ENCODE measurements around the gene UGT1A5. TPM values are rescaled to one million over a fixed set of nuclear protein-coding genes. Genes with fewer than 3 reads are reported as not detected.

The UGT1A5 gene
- total RNA-seq, 1 donor from 2014 or later = not detected

DNA sequence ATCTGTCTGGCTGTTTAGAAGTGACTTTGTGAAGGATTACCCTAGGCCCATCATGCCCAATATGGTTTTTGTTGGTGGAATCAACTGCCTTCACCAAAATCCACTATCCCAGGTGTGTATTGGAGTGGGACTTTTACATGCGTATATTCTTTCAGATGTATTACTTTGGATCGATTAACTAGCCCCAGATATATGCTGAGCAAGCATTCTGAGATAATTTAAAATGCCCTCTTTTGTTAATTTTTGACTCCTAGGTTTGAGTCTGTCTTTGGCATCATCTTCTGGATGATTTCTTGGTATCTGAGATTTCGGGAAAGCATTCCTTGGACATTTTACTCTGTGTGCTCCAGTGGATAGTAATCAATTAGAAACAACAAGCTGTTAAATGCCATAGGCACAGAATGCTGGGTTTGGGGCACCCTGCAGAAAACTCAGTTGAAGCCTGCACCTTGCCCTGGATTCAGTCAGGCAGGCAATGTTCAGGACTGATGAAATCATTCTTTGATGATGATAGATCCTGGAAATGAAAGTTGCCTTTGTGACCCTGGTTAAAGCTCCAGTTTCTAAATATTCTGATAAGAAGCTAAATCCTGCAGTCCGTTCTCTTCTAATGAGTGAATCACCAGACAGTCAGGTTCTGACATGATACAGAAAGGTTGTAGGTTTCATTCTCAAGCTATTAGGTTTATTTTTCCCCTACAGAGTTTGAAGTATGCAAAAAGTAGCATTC is 48.5 kb downstream of the UGT1A5 start:
- intact Hi-C loops (cut with micrococcal nuclease) = no loop called here
- H3K9me3 Mint-ChIP-seq = no peaks in the 10 kb centered on the region
- peaks cover 2% of the 10 kb centered on the region for H3K27me3 Mint-ChIP-seq (ENCODE audit: insufficient read depth)
- no peak overlapping the region for H3K27ac Mint-ChIP-seq
- no peak for DNase-seq (ENCODE audit: low spot score)
- H3K4me1 Mint-ChIP-seq (ENCODE audit: low read depth) = no peaks in the 10 kb centered on the region
- no peak overlapping the region for H3K4me3 Mint-ChIP-seq
- H3K36me3 Mint-ChIP-seq (ENCODE audit: low read depth) = no peaks in the 10 kb centered on the region

DNA sequence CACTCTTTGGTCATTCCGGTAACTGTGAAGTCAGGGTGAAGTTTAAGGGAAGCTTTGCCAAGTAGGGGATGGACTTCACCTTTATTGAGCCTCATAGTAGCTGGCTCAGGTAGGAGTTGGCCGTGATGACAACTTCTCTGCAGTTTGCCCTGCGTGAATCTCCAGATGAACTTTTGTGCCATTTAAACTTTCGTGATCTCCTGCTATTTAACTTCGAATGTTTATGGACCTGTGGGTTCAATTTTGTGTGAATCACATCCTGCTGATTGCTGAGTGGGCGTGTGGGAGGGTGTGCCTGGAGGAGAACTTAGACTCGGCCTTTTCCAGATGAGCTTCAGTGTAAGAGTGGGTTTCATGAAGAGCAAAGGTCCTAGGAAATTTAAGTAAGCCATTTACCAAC is 51.6 kb downstream of the UGT1A5 start:
- no peak for DNase-seq (ENCODE audit: low spot score)
- H3K4me1 Mint-ChIP-seq (ENCODE audit: low read depth) = no peaks in the 10 kb centered on the region
- no peaks in the 10 kb centered on the region for H3K9me3 Mint-ChIP-seq
- H3K36me3 Mint-ChIP-seq (ENCODE audit: low read depth) = no peaks in the 10 kb centered on the region
- H3K27ac Mint-ChIP-seq = no peak overlapping the region
- H3K27me3 Mint-ChIP-seq (ENCODE audit: insufficient read depth) = no peaks in the 10 kb centered on the region
- intact Hi-C loops (cut with micrococcal nuclease) = no loop called here
- H3K4me3 Mint-ChIP-seq = no peak overlapping the region

DNA sequence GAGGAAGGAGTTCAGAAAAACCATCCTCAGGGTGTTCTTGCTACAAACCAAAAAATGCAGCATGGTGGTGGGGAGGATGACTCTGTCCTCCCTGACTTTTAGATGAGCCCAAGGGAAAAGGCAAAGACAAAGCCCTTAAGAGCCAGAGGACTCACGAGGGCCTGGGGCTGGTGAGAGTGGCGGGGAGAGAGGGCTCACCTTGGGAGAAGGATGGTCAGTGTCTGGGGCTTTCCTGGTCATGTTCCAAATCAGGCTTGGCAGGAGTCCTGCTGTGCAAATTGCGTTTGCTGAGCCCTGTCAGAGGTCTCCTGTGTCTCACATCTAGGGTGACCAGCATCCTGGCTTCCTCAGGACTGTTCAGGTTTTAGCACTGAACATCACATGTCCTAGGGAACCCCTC is 52.1 kb downstream of the UGT1A5 start:
- no peak for DNase-seq (ENCODE audit: low spot score)
- Mint-ChIP-seq H3K4me3 (no peak overlapping the region), H3K36me3 (ENCODE audit: low read depth) (no peaks in the 10 kb centered on the region), H3K9me3 (no peaks in the 10 kb centered on the region), H3K27ac (no peak overlapping the region), H3K4me1 (ENCODE audit: low read depth) (no peaks in the 10 kb centered on the region), H3K27me3 (ENCODE audit: insufficient read depth) (no peaks in the 10 kb centered on the region)
- intact Hi-C loops (cut with micrococcal nuclease) = no loop called here

DNA sequence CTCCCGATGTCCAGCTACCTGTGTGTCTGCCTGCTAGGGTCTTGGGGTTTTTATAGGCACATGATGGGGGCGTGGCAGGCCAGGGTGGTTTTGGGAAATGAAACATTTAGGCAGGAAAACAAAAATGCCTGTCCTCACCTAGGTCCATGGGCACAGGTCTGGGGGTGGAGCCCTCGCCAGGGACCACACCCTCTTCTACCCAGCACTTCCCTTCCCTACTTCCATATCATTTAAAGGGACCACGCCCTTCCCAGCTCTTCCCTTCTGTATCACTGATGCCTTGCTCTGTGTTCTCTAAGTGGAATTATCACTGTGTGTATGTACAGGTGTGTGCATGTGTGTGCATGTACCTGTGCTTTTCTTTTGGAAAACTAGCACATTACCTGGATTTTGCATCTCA is 53.7 kb downstream of the UGT1A5 start:
- peaks cover 4% of the 10 kb centered on the region for H3K27me3 Mint-ChIP-seq (ENCODE audit: insufficient read depth)
- intact Hi-C loops (cut with micrococcal nuclease) = no loop called here
- no peak overlapping the region for H3K27ac Mint-ChIP-seq
- H3K9me3 Mint-ChIP-seq = no peaks in the 10 kb centered on the region
- no peak for DNase-seq (ENCODE audit: low spot score)
- no peak overlapping the region for H3K4me3 Mint-ChIP-seq
- no peaks in the 10 kb centered on the region for H3K36me3 Mint-ChIP-seq (ENCODE audit: low read depth)
- H3K4me1 Mint-ChIP-seq (ENCODE audit: low read depth) = no peaks in the 10 kb centered on the region

DNA sequence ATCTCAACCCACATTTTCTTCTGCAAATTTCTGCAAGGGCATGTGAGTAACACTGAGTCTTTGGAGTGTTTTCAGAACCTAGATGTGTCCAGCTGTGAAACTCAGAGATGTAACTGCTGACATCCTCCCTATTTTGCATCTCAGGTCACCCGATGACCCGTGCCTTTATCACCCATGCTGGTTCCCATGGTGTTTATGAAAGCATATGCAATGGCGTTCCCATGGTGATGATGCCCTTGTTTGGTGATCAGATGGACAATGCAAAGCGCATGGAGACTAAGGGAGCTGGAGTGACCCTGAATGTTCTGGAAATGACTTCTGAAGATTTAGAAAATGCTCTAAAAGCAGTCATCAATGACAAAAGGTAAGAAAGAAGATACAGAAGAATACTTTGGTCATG is 55.4 kb downstream of the UGT1A5 start:
- no peaks in the 10 kb centered on the region for H3K36me3 Mint-ChIP-seq (ENCODE audit: low read depth)
- H3K4me3 Mint-ChIP-seq = no peak overlapping the region
- no peak for DNase-seq (ENCODE audit: low spot score)
- H3K27me3 Mint-ChIP-seq (ENCODE audit: insufficient read depth) = peaks cover 4% of the 10 kb centered on the region
- no peaks in the 10 kb centered on the region for H3K4me1 Mint-ChIP-seq (ENCODE audit: low read depth)
- H3K27ac Mint-ChIP-seq = no peak overlapping the region
- no peaks in the 10 kb centered on the region for H3K9me3 Mint-ChIP-seq
- intact Hi-C loops (cut with micrococcal nuclease) = no loop called here

DNA sequence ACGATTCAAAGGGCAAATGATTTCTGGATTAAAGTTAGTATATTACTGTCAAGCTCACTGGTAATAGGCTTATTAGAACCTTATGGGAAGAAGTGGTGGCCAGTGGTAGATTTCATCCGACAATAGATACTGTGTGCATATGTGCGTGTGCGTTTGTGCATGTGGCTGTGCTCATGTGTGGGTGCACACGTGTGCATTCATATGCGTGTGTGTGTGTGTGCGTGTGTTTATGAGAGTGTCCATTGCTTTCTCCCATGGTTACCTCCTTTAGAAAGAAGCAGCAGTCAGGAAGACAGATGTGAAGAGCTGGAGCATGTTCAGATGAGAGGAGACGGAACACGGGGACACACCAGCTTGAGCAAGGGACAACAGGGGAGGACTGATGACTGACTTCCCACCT is 56.6 kb downstream of the UGT1A5 start:
- DNase-seq (ENCODE audit: low spot score) = no peak
- H3K36me3 Mint-ChIP-seq (ENCODE audit: low read depth) = no peaks in the 10 kb centered on the region
- H3K9me3 Mint-ChIP-seq = no peaks in the 10 kb centered on the region
- H3K27me3 Mint-ChIP-seq (ENCODE audit: insufficient read depth) = peaks cover 4% of the 10 kb centered on the region
- H3K27ac Mint-ChIP-seq = no peak overlapping the region
- no peaks in the 10 kb centered on the region for H3K4me1 Mint-ChIP-seq (ENCODE audit: low read depth)
- intact Hi-C loops (cut with micrococcal nuclease) = no loop called here
- H3K4me3 Mint-ChIP-seq = no peak overlapping the region

DNA sequence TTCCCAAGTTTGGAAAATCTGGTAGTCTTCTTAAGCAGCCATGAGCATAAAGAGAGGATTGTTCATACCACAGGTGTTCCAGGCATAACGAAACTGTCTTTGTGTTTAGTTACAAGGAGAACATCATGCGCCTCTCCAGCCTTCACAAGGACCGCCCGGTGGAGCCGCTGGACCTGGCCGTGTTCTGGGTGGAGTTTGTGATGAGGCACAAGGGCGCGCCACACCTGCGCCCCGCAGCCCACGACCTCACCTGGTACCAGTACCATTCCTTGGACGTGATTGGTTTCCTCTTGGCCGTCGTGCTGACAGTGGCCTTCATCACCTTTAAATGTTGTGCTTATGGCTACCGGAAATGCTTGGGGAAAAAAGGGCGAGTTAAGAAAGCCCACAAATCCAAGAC is 59.4 kb downstream of the UGT1A5 start:
- no peak for DNase-seq (ENCODE audit: low spot score)
- intact Hi-C loops (cut with micrococcal nuclease) = no loop called here
- Mint-ChIP-seq H3K9me3 (peaks cover 4% of the 10 kb centered on the region), H3K4me1 (ENCODE audit: low read depth) (no peaks in the 10 kb centered on the region), H3K4me3 (no peak overlapping the region), H3K36me3 (ENCODE audit: low read depth) (no peaks in the 10 kb centered on the region), H3K27me3 (ENCODE audit: insufficient read depth) (peaks cover 4% of the 10 kb centered on the region), H3K27ac (no peak overlapping the region)

DNA sequence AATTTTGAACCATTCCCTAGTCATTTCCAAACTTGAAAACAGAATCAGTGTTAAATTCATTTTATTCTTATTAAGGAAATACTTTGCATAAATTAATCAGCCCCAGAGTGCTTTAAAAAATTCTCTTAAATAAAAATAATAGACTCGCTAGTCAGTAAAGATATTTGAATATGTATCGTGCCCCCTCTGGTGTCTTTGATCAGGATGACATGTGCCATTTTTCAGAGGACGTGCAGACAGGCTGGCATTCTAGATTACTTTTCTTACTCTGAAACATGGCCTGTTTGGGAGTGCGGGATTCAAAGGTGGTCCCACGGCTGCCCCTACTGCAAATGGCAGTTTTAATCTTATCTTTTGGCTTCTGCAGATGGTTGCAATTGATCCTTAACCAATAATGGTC is 59.9 kb downstream of the UGT1A5 start:
- Mint-ChIP-seq H3K4me3 (no peak overlapping the region), H3K27ac (no peak overlapping the region), H3K27me3 (ENCODE audit: insufficient read depth) (peaks cover 4% of the 10 kb centered on the region), H3K36me3 (ENCODE audit: low read depth) (no peaks in the 10 kb centered on the region), H3K9me3 (peaks cover 4% of the 10 kb centered on the region), H3K4me1 (ENCODE audit: low read depth) (no peaks in the 10 kb centered on the region)
- intact Hi-C loops (cut with micrococcal nuclease) = no loop called here
- no peak for DNase-seq (ENCODE audit: low spot score)

DNA sequence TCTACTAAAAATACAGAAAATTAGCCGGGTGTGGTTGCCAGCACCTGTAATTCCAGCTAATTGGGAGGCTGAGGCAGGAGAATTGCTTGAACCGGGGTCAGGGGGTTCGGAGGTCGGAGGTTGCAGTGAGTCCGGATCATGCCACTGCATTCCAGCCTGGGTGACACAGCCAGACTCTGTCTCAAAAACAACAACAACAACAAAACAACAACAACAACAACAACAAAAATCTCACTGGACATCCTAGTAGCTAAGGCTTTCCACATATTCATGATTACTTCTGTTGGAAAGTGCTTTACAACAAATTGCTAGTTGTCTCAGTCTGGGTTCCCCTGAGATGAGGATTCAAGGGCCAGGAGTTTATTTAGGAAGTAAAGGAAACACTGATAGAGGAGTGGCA is 61.1 kb downstream of the UGT1A5 start:
- Mint-ChIP-seq H3K36me3 (ENCODE audit: low read depth) (no peaks in the 10 kb centered on the region), H3K4me1 (ENCODE audit: low read depth) (no peaks in the 10 kb centered on the region), H3K27ac (no peak overlapping the region), H3K27me3 (ENCODE audit: insufficient read depth) (peaks cover 4% of the 10 kb centered on the region), H3K4me3 (no peak overlapping the region), H3K9me3 (peaks cover 4% of the 10 kb centered on the region)
- no peak for DNase-seq (ENCODE audit: low spot score)
- intact Hi-C loops (cut with micrococcal nuclease) = no loop called here

DNA sequence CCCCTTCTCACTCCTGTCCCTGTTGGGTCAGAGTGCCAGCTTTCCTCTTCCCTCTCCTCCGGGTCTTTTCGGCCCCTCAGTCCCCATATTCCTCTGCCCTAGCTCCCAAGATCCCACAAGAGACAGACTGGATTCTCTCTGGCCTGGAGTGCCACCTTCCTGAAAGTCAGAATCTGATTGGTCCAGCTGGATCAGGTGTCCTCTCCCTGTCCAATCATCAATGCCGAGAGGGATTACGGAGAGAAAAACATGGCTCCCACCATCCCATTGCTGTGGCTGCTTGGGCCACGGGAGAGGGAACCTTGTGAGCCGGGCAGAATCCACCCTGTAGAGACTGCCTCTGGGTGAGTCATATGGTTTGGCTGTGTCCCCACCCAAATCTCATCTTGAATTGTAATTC is 62.7 kb downstream of the UGT1A5 start:
- H3K27ac Mint-ChIP-seq = no peak overlapping the region
- H3K27me3 Mint-ChIP-seq (ENCODE audit: insufficient read depth) = peaks cover 8% of the 10 kb centered on the region
- intact Hi-C loops (cut with micrococcal nuclease) = no loop called here
- H3K4me1 Mint-ChIP-seq (ENCODE audit: low read depth) = no peaks in the 10 kb centered on the region
- no peaks in the 10 kb centered on the region for H3K36me3 Mint-ChIP-seq (ENCODE audit: low read depth)
- H3K4me3 Mint-ChIP-seq = no peak overlapping the region
- no peak for DNase-seq (ENCODE audit: low spot score)
- peaks cover 4% of the 10 kb centered on the region for H3K9me3 Mint-ChIP-seq

DNA sequence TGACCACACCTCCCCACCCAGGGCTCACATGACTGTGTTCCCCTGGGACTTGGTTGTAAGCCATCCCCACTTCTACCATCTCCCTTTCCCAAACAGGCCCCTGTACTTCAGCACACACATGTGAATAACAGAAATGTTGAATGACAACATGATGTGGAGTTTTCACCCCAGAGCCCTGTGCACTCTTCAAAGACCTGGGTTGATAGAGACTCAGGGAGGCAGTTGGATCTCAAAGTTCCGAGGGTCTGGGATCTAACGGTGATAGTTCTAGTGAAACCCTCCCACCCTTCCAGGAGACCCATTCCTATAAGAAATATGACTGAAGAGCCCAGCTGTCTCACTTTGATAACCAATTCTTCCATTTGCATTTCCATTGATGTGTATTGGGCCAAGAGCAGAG is 65.3 kb downstream of the UGT1A5 start, which contains the start of gene MROH2A:
TSS of gene MROH2A (plus strand) at position 301 of the 400 bp plus-strand sequence. CDS start 1,029 bp downstream, outside the sequence.
- intact Hi-C loops (cut with micrococcal nuclease) = no loop called here
- no peaks in the 10 kb centered on the region for H3K4me1 Mint-ChIP-seq (ENCODE audit: low read depth)
- peaks cover 4% of the 10 kb centered on the region for H3K9me3 Mint-ChIP-seq

DNA sequence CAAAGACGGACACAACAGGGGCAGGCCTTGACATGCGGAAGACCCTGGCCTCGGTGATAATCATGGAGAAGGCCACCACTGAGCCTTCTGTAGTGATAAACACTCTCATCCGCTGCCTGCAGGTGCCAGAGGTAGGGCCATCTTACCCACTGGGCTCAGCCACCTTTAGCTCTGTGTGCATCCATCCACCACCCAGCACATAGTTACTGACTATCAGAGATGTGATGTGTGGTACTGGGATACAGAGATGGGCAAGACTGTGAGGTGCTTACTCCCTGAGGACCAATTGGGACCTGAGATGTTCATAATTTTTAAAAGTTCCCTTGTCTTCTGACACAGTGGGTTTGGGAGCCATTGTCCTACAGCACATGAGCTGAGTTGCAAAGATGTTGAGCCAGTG is 67.0 kb downstream of the UGT1A5 start:
- intact Hi-C loops (cut with micrococcal nuclease) = no loop called here
- Mint-ChIP-seq H3K4me3 (no peak overlapping the region), H3K9me3 (peaks cover 4% of the 10 kb centered on the region), H3K27ac (no peak overlapping the region), H3K36me3 (ENCODE audit: low read depth) (no peaks in the 10 kb centered on the region), H3K4me1 (ENCODE audit: low read depth) (no peaks in the 10 kb centered on the region), H3K27me3 (ENCODE audit: insufficient read depth) (peaks cover 12% of the 10 kb centered on the region)
- no peak for DNase-seq (ENCODE audit: low spot score)

More for the DNA sequence above, 65.3 kb downstream of the UGT1A5 start, which contains the start of gene MROH2A:
- no peak within 1 kb of the TSS for H3K27ac Mint-ChIP-seq
- H3K36me3 Mint-ChIP-seq (ENCODE audit: low read depth) = no peaks in the 10 kb centered on the region
- H3K4me3 Mint-ChIP-seq = no peak within 1 kb of the TSS
- peaks cover 12% of the 10 kb centered on the region for H3K27me3 Mint-ChIP-seq (ENCODE audit: insufficient read depth)
- no peak for DNase-seq (ENCODE audit: low spot score)

DNA sequence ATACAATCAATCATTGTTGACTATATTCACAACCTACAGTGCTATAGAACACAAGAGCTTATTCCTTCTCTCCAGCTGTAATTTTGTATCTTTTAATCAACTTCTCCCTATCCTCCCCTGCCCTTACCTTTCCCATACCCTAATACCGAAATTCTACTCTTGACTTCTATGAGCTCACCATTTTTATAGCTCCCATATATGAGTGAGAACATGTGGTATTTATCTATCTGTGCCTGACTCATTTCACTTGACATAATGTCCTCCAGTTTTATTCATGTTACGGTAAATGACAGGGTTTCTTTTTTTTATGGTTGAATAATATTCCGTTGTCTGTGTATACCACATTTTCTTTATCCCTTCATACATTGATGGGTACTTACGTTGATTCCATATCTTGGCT is 68.1 kb downstream of the UGT1A5 start:
- DNase-seq (ENCODE audit: low spot score) = no peak
- Mint-ChIP-seq H3K4me3 (no peak overlapping the region), H3K36me3 (ENCODE audit: low read depth) (no peaks in the 10 kb centered on the region), H3K9me3 (peaks cover 3% of the 10 kb centered on the region), H3K4me1 (ENCODE audit: low read depth) (no peaks in the 10 kb centered on the region), H3K27me3 (ENCODE audit: insufficient read depth) (peaks cover 12% of the 10 kb centered on the region), H3K27ac (no peak overlapping the region)
- intact Hi-C loops (cut with micrococcal nuclease) = no loop called here

DNA sequence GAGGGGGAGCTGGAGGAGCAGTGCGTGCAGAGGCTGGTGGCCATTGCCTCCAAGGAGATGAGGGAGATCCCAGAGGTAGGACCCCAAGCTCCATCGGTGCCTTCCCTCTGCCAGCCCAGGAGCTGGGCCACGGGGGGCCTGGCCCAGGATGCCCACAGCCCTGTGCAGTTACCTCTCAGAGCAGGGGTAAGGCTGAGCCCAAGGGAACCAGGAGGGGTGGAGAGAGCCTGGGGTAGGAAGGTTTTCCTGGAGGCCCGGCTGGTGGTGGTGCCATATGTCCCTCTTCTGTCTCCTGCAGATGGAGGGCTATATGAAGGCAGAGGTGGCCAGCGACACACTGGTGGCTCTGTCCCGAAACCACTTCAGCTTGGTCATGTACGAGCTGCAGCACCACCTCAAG is 76.8 kb downstream of the UGT1A5 start:
- Mint-ChIP-seq H3K4me3 (no peak overlapping the region), H3K36me3 (ENCODE audit: low read depth) (no peaks in the 10 kb centered on the region), H3K27ac (no peak overlapping the region), H3K4me1 (ENCODE audit: low read depth) (no peaks in the 10 kb centered on the region), H3K9me3 (no peaks in the 10 kb centered on the region), H3K27me3 (ENCODE audit: insufficient read depth) (no peaks in the 10 kb centered on the region)
- DNase-seq (ENCODE audit: low spot score) = no peak
- intact Hi-C loops (cut with micrococcal nuclease) = no loop called here
